CD8-positive, alpha-beta memory T cell (primary cell): Measurements from ENCODE around the gene KASH5. TPM values are rescaled to one million over a fixed set of nuclear protein-coding genes. Genes with fewer than 3 reads are reported as not detected.

Experiments
- CTCF ChIA-PET: fragments of 350-600 bp; sonication (Branson Sonifier 250); formaldehyde crosslinking; loops from one replicate; lab custom pipeline; 2021; ENCODE audit warnings: antibody characterized with exemption; lab: Charles Lee
- POLR2A ChIA-PET: fragments of 350-600 bp; sonication (Branson Sonifier 250); formaldehyde crosslinking; loops from one replicate; lab custom pipeline; 2021; ENCODE audit warnings: antibody characterized with exemption; lab: Charles Lee
- DNase-seq, 5 donors: peaks; one replicate each; pipeline versions ENCODE4 v3.0.0 to v3.0.0-alpha.2; 2020 to 2022; ENCODE audit warnings: mixed read lengths in 1 of 5
- H3K27ac ChIP-seq: one replicate; pipeline ENCODE4 v1.7.0; 2013; ENCODE audit warnings: low read depth, mild to moderate bottlenecking, low read length, moderate library complexity
- H3K27me3 ChIP-seq: 2 replicates; pipeline ENCODE4 v1.7.0; 2013; ENCODE audit warnings: low read length, mild to moderate bottlenecking; ENCODE audit not compliant: insufficient read depth, poor library complexity, severe bottlenecking
- H3K36me3 ChIP-seq: 2 replicates; pipeline ENCODE4 v1.7.0; 2013; ENCODE audit warnings: mild to moderate bottlenecking, low read length, moderate library complexity; ENCODE audit not compliant: insufficient read depth
- H3K4me1 ChIP-seq: 2 replicates; pipeline ENCODE4 v1.7.0; 2013; ENCODE audit warnings: mild to moderate bottlenecking, low read length, moderate library complexity; ENCODE audit not compliant: insufficient read depth
- H3K4me3 ChIP-seq: 2 replicates; pipeline ENCODE4 v1.7.0; 2013; ENCODE audit warnings: mild to moderate bottlenecking, low read length
- H3K9me3 ChIP-seq: 2 replicates; pipeline ENCODE4 v1.7.0; 2013; ENCODE audit warnings: mild to moderate bottlenecking, low read length
- H3K27ac Mint-ChIP-seq, 8 donors: one replicate each; pipeline ENCODE4 v1.8.0; 2020 to 2021; ENCODE audit warnings: mixed read lengths in 8 of 8, mild to moderate bottlenecking in 6 of 8, inconsistent platforms in 3 of 8, moderate library complexity in 3 of 8
- H3K27me3 Mint-ChIP-seq, 2 donors: one replicate each; pipeline ENCODE4 v1.8.0; 2020 to 2021; ENCODE audit warnings: mixed read lengths in 2 of 2, mild to moderate bottlenecking in 1 of 2, moderate library complexity in 1 of 2
- H3K36me3 Mint-ChIP-seq, 3 donors: one replicate each; pipeline ENCODE4 v1.8.0; 2020 to 2021; ENCODE audit warnings: mixed read lengths in 3 of 3, inconsistent platforms in 1 of 3, mild to moderate bottlenecking in 1 of 3
- H3K4me1 Mint-ChIP-seq, 3 donors: one replicate each; pipeline ENCODE4 v1.8.0; 2020 to 2021; ENCODE audit warnings: mixed read lengths in 3 of 3, inconsistent platforms in 1 of 3, mild to moderate bottlenecking in 1 of 3
- H3K4me3 Mint-ChIP-seq, 7 donors: one replicate each; pipeline ENCODE4 v1.8.0; 2020 to 2021; ENCODE audit warnings: mixed read lengths in 7 of 7, mild to moderate bottlenecking in 6 of 7, moderate library complexity in 4 of 7, inconsistent platforms in 2 of 7
- H3K9me3 Mint-ChIP-seq, 5 donors: one replicate each; pipeline ENCODE4 v1.8.0; 2020 to 2022; ENCODE audit warnings: mixed read lengths in 5 of 5, mild to moderate bottlenecking in 3 of 5, moderate library complexity in 2 of 5, inconsistent platforms in 1 of 5
- polyA plus RNA-seq: library from polyadenylated mRNA; unstranded; fragments of 300-500 nt; fragmentation: Illumina TruSeq; gene quantifications from one replicate; pipeline ENCODE4 v1.2.3, GENCODE V29; 2021
- total RNA-seq, 2 experiments: library from RNA; stranded (reverse); gene quantifications; one replicate each; pipeline ENCODE4 v1.2.3, GENCODE V29; 2021

The KASH5 gene
- total and polyA plus RNA-seq, 3 experiments from 2014 or later = 0.31 TPM; not detected in 2

- H3K36me3 ChIP-seq = no peaks in the 10 kb centered on the region
- peaks cover 14 to 21% (median 14%) of the 10 kb centered on the region in 3 donors for H3K4me1 Mint-ChIP-seq
- POLR2A ChIA-PET = interaction anchor here (0.7 kb wide), 1 partner anchor 52 kb away, joined by 9 read pairs; no protein-coding TSS in a partner anchor
- H3K9me3 ChIP-seq = no peaks in the 10 kb centered on the region
- no peak for DNase-seq
- no peak overlapping the region for H3K4me3 Mint-ChIP-seq
- H3K36me3 Mint-ChIP-seq = peaks cover 0 to 3% (median 0%) of the 10 kb centered on the region in 3 donors
- H3K27ac Mint-ChIP-seq = peak overlapping the region in 1 of 8 donors; percentile 70
- no peaks in the 10 kb centered on the region for H3K27me3 ChIP-seq
- no peak overlapping the region for H3K4me3 ChIP-seq
- no peaks in the 10 kb centered on the region for H3K9me3 Mint-ChIP-seq
- CTCF ChIA-PET = interaction anchor here (1.1 kb wide), 1 partner anchor 153 kb away, joined by 3 read pairs; no protein-coding TSS in a partner anchor
- H3K4me1 ChIP-seq = peaks cover 16% of the 10 kb centered on the region
- no peak overlapping the region for H3K27ac ChIP-seq
- peaks cover 0 to 6% of the 10 kb centered on the region in 2 donors for H3K27me3 Mint-ChIP-seq
Observed at GRCh38 chr19:49395581-49396407, 7.7 kb downstream of the KASH5 start.

- H3K27me3 Mint-ChIP-seq = peaks cover 0 to 6% of the 10 kb centered on the region in 2 donors
- no peak for DNase-seq
- ChIA-PET POLR2A (interaction anchor here (0.7 kb wide), 2 partner anchors 40 to 50 kb away, joined by 4 to 9 read pairs; no protein-coding TSS in a partner anchor), CTCF (interaction anchor here (1.9 kb wide), 1 partner anchor 73 kb away, joined by 5 read pairs; no protein-coding TSS in a partner anchor)
- no peak overlapping the region for H3K4me3 Mint-ChIP-seq
- H3K36me3 Mint-ChIP-seq = peaks cover 0 to 3% (median 0%) of the 10 kb centered on the region in 3 donors
- peaks cover 11% of the 10 kb centered on the region for H3K4me1 ChIP-seq
- no peaks in the 10 kb centered on the region for H3K9me3 Mint-ChIP-seq
- no peaks in the 10 kb centered on the region for H3K27me3 ChIP-seq
- H3K27ac Mint-ChIP-seq = no peak overlapping the region
- H3K4me3 ChIP-seq = no peak overlapping the region
- H3K27ac ChIP-seq = no peak overlapping the region
- H3K36me3 ChIP-seq = no peaks in the 10 kb centered on the region
- no peaks in the 10 kb centered on the region for H3K9me3 ChIP-seq
- H3K4me1 Mint-ChIP-seq = peaks cover 8 to 14% (median 9%) of the 10 kb centered on the region in 3 donors
Observed at GRCh38 chr19:49396738-49397505, 8.9 kb downstream of the KASH5 start.

GRCh38 chr19:49398001-49398615, 10.1 kb downstream of the KASH5 start:
- no peak overlapping the region for H3K4me3 ChIP-seq
- peaks cover 5 to 10% (median 5%) of the 10 kb centered on the region in 3 donors for H3K4me1 Mint-ChIP-seq
- no peaks in the 10 kb centered on the region for H3K9me3 Mint-ChIP-seq
- H3K36me3 ChIP-seq = no peaks in the 10 kb centered on the region
- H3K27ac ChIP-seq = no peak overlapping the region
- CTCF ChIA-PET = interaction anchor here (1.9 kb wide), 1 partner anchor 72 kb away, joined by 5 read pairs; no protein-coding TSS in a partner anchor
- no peak for DNase-seq
- H3K27ac Mint-ChIP-seq = peak overlapping the region in 4 of 8 donors; percentile 18 to 96 (median 54)
- H3K4me3 Mint-ChIP-seq = no peak overlapping the region
- H3K4me1 ChIP-seq = peaks cover 7% of the 10 kb centered on the region
- H3K27me3 Mint-ChIP-seq = peaks cover 0 to 6% of the 10 kb centered on the region in 2 donors
- no peaks in the 10 kb centered on the region for H3K27me3 ChIP-seq
- peaks cover 0 to 3% (median 0%) of the 10 kb centered on the region in 3 donors for H3K36me3 Mint-ChIP-seq
- POLR2A ChIA-PET = no interaction called here
- no peaks in the 10 kb centered on the region for H3K9me3 ChIP-seq

- H3K9me3 ChIP-seq = no peaks in the 10 kb centered on the region
- peak in 1 of 5 donors; percentile 23 for DNase-seq
- ChIA-PET CTCF (no interaction called here), POLR2A (no interaction called here)
- H3K27me3 ChIP-seq = no peaks in the 10 kb centered on the region
- H3K4me3 ChIP-seq = no peak overlapping the region
- H3K36me3 ChIP-seq = no peaks in the 10 kb centered on the region
- peak overlapping the region in 3 of 8 donors; percentile 18 to 47 (median 26) for H3K27ac Mint-ChIP-seq
- no peaks in the 10 kb centered on the region for H3K9me3 Mint-ChIP-seq
- H3K27ac ChIP-seq = no peak overlapping the region
- peaks cover 0 to 3% (median 0%) of the 10 kb centered on the region in 3 donors for H3K36me3 Mint-ChIP-seq
- H3K4me1 ChIP-seq = peaks cover 7% of the 10 kb centered on the region
- no peak overlapping the region for H3K4me3 Mint-ChIP-seq
- H3K27me3 Mint-ChIP-seq = peaks cover 0 to 6% of the 10 kb centered on the region in 2 donors
- H3K4me1 Mint-ChIP-seq = peaks cover 5 to 10% (median 5%) of the 10 kb centered on the region in 3 donors
Observed at GRCh38 chr19:49398931-49399330, 10.9 kb downstream of the KASH5 start.

DNA sequence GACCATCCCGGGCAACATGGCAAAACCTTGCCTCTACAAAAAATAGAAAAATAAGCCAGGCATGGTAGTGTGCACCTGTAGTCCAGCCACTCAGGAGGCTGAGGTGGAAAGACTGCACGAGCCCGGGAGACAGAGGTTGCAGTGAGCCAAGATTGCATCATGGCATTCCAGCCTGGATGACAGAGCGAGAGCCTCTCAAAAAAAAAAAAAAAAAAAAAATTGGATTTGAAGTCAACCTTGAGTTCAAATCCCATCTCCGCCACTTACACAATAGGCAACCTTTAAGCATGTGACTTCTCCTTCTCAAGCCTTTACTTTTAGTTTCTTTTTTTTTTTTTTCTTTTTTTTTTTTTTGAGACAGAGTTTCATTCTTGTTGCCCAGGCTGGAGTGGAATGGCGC, 12.0 kb downstream of the KASH5 start:
- H3K27me3 Mint-ChIP-seq = peaks cover 0 to 8% of the 10 kb centered on the region in 2 donors
- H3K9me3 Mint-ChIP-seq = no peaks in the 10 kb centered on the region
- Histone ChIP-seq H3K36me3 (no peaks in the 10 kb centered on the region), H3K9me3 (no peaks in the 10 kb centered on the region), H3K27me3 (no peaks in the 10 kb centered on the region), H3K4me3 (no peak overlapping the region), H3K27ac (no peak overlapping the region), H3K4me1 (peaks cover 7% of the 10 kb centered on the region)
- peaks cover 0 to 3% (median 0%) of the 10 kb centered on the region in 3 donors for H3K36me3 Mint-ChIP-seq
- H3K4me3 Mint-ChIP-seq = no peak overlapping the region
- no peak overlapping the region for H3K27ac Mint-ChIP-seq
- H3K4me1 Mint-ChIP-seq = peaks cover 5 to 10% (median 8%) of the 10 kb centered on the region in 3 donors
- peak in 1 of 5 donors; percentile 9 for DNase-seq
- CTCF ChIA-PET = no interaction called here
- POLR2A ChIA-PET = interaction anchor here (0.7 kb wide), 1 partner anchor 35 kb away, joined by 8 read pairs; no protein-coding TSS in a partner anchor

DNA sequence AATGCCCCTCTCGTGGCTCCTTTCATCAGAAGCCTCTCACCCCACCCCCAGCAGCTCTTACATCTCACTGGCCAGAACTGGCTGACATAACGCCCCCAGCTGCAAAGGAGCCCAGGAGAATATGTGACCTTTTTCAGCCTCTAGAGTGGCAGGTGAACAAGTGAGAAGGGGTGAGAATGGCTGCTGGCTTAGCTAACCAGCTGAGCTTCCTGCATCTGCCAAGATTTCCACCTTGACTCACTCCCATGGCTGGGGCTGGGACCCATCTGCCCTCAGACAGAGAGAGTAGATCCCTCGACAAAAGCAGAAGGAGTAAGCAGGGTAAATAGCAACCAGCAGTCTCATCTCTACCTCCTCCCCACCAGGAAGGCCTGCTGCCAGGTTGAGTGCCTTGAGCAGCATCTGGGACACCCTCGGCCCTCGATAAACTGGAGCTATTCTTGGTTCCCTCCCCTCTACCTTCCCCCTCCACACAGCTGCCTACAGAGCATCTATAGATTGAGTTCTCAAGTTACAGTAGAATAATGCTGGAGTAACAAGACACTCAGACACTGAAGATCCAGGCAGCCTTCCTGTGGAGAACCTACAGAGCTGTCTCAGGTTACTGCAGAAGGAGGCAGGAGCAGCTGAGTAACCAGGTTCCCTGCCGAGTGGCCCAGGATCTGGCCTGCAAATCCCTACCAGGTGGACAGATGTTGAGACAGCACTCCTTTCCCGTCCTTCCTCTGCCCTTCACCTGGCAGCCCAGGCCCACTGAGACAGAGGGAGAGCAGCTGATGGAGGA, 15.5 kb downstream of the KASH5 start:
- H3K27me3 ChIP-seq = no peaks in the 10 kb centered on the region
- H3K36me3 Mint-ChIP-seq = peaks cover 0 to 2% (median 0%) of the 10 kb centered on the region in 3 donors
- H3K36me3 ChIP-seq = no peaks in the 10 kb centered on the region
- H3K4me1 ChIP-seq = peaks cover 11% of the 10 kb centered on the region
- H3K27ac Mint-ChIP-seq = no peak overlapping the region
- CTCF ChIA-PET = interaction anchor here (1.0 to 1.6 kb wide), 2 partner anchors 11 to 73 kb away, joined by 3 to 5 read pairs; no protein-coding TSS in a partner anchor
- peaks cover 10 to 20% (median 17%) of the 10 kb centered on the region in 3 donors for H3K4me1 Mint-ChIP-seq
- POLR2A ChIA-PET = no interaction called here
- peaks cover 0 to 5% of the 10 kb centered on the region in 2 donors for H3K27me3 Mint-ChIP-seq
- no peak overlapping the region for H3K4me3 ChIP-seq
- H3K9me3 Mint-ChIP-seq = no peaks in the 10 kb centered on the region
- H3K27ac ChIP-seq = no peak overlapping the region
- H3K4me3 Mint-ChIP-seq = no peak overlapping the region
- H3K9me3 ChIP-seq = no peaks in the 10 kb centered on the region
- DNase-seq = peak in 1 of 5 donors; percentile 13

DNA sequence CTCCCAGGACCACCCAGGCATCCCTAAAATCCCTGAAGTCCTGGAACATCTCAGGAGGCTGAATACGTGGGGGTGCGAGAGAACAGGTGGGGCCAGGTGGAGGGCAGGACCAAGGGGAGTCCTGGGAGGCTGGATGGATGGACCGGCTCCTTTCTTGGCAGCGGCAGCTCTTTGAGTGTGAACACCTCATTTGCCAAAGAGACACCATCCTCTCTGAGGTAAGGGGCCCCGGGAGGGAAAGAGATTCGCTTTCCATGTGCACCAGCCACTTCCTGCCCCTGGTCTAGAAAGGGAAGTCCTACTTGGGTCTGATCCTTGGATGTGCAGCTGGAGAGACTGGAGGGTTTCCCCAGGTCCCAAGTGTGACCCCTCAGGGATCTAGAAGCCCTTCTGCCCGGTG, 19.0 kb downstream of the KASH5 start:
- Mint-ChIP-seq H3K4me1 (peaks cover 33 to 51% (median 45%) of the 10 kb centered on the region in 3 donors), H3K4me3 (no peak overlapping the region), H3K36me3 (no peaks in the 10 kb centered on the region), H3K9me3 (no peaks in the 10 kb centered on the region), H3K27ac (no peak overlapping the region), H3K27me3 (peaks cover 0 to 4% of the 10 kb centered on the region in 2 donors)
- ChIA-PET CTCF (interaction anchor here (0.9 to 1.2 kb wide), 3 partner anchors 10 to 66 kb away, joined by 3 read pairs; no protein-coding TSS in a partner anchor), POLR2A (no interaction called here)
- Histone ChIP-seq H3K36me3 (no peaks in the 10 kb centered on the region), H3K4me1 (peaks cover 39% of the 10 kb centered on the region), H3K27me3 (no peaks in the 10 kb centered on the region), H3K27ac (no peak overlapping the region), H3K4me3 (no peak overlapping the region), H3K9me3 (no peaks in the 10 kb centered on the region)
- DNase-seq = no peak
